ENCODE data around the gene CALML6. TPM values are rescaled to one million over a fixed set of nuclear protein-coding genes. Genes with fewer than 3 reads are reported as not detected.
"Not testable (repeated sequence)": the region's sequence is repeated elsewhere in the genome, so short reads cannot be mapped to it uniquely, and the experiment has no call there.

The CALML6 gene
- 108 TPM for total RNA-seq

DNA sequence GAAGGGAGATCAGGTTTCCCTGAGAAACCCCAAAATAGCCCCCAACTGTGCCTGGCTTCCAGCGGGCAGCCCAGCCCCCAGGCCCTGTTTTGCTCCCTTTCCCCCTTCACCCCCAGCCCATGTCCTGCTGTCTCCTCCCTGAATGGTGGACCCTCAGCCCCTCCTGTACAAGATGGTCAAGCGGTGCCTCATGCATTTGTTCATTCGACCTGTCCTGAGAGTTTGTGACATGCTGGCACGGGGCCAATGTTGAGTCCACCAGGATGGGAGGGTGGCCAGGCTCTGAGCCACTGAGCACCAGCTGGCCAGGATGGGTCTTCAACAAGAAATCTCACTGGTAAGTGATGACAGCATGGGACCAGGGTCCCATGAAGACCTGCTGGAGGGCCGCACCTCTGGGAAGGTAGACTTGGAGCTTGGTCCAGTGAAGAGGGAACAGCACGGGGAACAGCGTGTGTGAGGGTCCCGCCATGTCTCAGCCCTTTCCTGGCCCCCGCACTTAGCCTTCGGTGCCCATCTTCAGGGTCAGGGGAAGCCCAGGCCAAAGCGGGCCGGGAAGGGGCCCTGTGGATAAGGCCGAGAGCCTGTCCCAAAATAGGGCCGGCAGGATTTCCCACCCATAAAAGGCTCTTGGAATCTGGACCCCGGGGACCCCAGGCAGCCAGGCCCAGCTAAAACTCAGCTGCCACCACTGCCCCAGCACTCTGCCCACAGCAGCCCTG lies at the start of gene CALML6:
TSS of gene CALML6 (plus strand) at position 290 of the 722 bp plus-strand sequence. CDS start at position 311, 21 bp downstream.
- no peak for DNase-seq

DNA sequence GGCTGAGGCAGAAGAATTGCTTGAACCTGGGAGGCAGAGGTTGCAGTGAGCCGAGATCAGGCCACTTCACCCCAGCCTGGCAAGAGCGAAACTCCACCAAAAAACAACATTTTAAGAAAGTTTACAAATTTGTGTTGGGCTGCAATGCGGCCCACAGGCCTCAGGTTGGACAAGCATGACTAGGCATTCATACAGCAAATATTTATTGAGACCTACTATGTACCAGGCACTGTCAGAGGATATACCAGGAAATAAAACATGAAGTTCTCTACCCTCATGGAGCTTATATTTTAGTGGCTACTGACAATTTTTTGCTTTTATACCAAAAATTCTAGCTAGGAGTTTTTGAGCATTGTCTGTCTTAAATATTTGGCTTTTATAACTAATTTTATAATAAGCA lies 47.9 kb upstream of the CALML6 start:
- no peak for DNase-seq

DNA sequence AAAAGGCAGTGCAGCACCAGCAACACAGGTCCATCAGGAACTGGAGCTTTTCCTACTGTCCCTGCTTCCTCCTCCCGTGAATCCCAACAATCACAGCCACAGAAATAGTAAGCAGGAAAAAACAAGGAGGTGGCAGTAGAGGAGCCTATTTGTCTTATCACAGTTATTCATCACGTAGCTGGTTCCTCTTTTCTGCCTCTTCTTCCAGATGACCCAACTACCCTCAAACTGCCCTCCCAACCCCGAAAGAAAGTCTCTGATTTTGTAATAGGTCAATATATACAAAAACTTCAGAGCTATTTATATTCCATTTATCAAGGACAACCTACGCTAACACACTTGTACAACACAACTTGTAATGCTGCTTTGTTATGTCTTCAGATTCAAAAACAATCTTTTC lies 45.6 kb upstream of the CALML6 start:
- DNase-seq = no peak

- DNase-seq = no peak
Observed at GRCh38 chr1:1872329-1872994, 42.6 kb upstream of the CALML6 start.

DNA sequence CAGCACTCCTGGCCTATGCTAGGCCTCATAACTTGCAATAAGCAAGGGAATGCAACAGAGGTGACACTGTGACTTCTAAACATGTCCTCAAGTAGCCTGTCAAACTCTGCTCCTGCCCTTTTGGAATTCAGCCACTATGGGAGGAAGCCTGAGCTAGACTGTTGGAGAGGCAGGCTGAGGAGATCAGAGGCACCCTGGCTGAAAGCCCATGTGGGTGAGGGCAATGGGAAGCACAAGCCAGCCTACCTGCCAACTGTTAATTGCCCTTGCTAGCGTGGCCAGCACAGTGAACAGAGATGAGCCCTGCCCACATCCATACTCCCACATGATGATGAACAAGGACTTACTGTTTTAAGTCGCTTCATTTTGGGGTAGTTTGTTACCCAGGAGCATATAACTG lies 41.9 kb upstream of the CALML6 start:
- DNase-seq = no peak

- no peak for DNase-seq
Observed at GRCh38 chr1:1874901-1875300, 40.2 kb upstream of the CALML6 start.

GRCh38 chr1:1875932-1876331 lies 39.1 kb upstream of the CALML6 start:
- DNase-seq = no peak

- DNase-seq = no peak
Observed at GRCh38 chr1:1876335-1876930, 38.6 kb upstream of the CALML6 start.

DNA sequence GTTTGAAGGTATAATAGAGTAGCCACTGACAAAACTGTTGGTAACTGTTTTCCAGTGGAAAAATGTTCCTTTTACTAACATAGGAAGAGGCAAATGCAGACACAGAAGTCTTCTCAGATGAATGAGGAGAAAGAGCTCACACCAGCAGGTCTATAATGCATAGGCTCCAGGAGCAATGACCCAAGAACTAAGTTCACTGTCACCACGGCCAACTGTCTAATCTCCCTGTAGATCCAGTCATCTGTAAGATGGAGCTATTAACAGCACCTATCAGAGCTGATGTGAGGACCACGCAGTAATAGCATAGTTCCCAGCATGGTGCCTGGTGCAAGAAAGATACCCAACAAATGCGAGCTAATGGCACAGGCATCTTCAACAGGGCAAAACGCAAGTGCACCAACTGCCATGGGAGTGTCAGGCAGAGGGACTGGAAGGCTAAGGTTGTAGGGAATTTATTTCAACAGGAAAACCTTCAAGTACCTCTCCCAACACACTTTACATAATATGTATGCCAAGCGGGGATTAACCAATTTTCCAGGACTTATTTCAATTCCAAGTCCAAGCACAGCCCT lies 37.1 kb upstream of the CALML6 start:
- no peak for DNase-seq

- no peak for DNase-seq
Observed at GRCh38 chr1:1879942-1880341, 35.1 kb upstream of the CALML6 start.

DNA sequence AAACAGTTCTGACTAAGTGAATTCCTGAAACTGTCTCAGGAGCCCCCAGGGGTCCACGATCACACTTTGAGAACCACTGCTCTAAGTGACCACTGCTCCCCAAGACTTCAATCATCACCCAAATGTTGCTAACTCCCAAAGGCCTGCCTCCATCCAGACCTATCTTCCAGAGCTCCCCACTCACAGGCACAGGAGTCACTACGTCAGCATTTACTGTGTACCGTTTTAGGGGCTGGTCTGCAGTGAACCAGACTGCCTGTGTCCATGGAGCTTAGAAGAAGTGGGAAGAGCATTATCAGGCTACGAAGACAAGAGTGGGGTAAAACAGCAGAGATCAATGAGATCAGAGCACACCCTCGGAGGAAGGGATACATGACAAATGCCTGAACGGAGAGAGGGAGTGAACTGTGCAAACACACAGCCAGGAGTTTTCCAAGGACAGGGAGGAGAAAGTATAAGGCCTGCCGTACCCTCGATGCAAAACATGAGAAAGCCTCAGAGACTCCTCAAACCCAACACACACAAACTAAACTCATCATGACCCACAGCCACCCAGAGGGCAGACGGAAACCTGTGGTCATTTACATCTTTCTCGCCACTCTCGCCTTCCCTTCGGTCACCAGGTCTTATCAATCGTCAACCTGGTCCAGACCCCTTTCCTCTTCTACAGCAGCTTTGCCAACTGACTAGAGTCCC lies 34.3 kb upstream of the CALML6 start:
- no peak for DNase-seq

DNA sequence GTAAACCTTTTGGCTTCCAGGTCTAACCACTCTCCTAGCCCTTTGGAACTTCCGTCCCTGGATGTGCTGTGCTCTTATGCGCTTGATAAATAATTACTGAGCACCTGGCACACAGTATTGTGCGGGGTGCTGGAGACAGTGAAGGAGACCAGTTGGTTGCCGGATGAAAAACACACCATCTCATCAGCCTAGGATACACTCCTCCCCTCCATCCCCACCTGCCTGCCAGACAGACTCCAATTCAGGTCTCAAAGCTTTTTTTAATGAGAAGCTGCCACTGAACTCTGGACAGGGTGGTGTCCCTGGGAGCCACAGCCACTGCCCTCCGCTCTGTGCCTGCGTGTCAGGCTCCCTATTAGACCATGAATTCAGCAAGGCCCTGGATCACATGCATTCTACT lies 33.3 kb upstream of the CALML6 start:
- no peak for DNase-seq

DNA sequence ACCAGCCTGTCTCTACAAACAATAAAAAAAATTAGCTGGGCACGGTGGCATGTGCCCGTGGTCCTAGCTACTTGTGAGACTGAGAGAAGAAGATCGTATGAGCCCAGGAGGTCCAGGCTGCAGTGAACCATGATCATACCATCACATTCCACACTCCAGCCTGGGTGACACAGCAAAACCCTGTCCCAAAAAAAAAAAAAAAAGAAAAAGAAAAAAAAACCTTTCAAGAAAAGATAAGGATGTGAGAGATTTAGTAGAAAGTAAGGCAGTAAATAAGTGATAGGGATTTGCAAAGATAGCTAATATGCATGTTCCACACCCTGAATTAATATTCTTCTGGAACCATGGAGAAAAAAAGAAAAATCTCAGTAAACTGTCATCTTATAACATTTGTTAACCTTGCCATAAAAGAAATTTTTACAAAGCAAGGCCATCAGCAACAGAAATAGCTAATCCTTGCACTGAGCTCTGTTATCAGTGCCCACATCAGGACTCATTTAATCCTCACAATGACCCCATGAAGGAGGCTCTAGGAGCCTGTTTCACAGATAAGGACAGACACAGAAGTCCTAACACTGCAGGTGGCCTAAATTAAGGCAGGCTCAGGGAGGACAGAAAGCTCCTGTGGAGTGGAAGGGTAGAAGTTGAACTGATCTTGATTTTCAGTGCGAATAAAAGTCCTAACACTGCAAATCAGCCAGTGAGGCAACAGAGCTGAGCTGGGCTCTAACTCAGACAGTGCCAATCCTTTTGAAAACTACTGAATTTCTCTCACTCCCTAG lies 31.8 kb upstream of the CALML6 start:
- DNase-seq = no peak

DNA sequence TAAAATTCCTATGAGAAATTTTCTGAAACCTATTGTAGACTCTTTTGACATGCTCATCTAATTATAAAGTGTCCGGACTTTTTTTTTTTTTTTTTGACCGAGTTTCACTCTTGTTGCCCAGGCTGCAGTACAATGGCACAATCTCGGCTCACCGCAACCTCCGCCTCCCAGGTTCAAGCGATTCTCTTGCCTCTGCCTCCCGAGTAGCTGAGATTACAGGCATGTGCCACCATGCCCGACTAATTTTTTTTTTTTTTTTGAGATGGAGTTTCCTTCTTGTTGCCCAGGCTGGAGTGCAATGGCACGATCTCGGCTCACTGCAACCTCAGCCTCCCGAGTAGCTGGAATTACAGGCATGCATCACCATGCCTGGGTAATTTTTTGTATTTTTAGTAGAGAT lies 31.2 kb upstream of the CALML6 start:
- not testable (repeated sequence) for DNase-seq

- no peak for DNase-seq
Observed at GRCh38 chr1:1889090-1889750, 25.8 kb upstream of the CALML6 start.

DNA sequence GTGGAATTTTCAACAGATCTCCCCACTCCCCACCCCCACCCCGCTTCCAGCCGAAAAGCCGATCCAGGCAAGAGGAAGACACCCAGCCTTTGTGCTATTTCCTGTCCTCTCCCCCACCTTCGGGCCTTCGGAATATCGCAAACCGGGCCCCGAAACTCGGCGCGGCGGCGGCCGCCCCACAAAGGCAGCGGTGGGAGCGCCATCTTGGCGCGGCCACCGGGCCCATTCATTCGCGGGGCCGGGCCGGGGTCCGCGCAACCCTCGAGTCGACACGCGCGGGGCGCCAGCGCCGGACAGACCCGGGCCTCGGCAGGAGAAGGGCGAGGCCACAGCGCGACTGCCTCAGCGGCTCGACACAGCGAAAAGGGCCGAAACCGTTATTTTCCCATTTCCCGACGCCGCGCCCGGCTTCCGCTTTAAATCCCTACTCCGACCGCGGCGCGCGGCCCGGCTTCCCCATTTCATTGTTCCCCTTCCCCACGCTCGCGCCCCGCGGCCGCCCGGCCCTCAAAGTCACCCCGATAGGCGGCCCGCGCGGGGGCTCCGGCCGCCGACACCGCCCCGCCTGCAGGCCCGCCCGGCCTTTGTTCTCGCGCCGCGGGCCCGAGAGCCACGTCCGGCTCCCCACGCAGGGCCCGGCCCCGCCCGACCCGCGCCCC lies 25.1 kb upstream of the CALML6 start:
- peak; percentile 46 for DNase-seq

GRCh38 chr1:1890506-1891348 lies 24.3 kb upstream of the CALML6 start, which contains the start of gene GNB1:
Gene GNB1 (minus strand): TSS chr1:1891087. CDS start chr1:1825453, 65,634 bp downstream.
- DNase-seq = peak; percentile 96

DNA sequence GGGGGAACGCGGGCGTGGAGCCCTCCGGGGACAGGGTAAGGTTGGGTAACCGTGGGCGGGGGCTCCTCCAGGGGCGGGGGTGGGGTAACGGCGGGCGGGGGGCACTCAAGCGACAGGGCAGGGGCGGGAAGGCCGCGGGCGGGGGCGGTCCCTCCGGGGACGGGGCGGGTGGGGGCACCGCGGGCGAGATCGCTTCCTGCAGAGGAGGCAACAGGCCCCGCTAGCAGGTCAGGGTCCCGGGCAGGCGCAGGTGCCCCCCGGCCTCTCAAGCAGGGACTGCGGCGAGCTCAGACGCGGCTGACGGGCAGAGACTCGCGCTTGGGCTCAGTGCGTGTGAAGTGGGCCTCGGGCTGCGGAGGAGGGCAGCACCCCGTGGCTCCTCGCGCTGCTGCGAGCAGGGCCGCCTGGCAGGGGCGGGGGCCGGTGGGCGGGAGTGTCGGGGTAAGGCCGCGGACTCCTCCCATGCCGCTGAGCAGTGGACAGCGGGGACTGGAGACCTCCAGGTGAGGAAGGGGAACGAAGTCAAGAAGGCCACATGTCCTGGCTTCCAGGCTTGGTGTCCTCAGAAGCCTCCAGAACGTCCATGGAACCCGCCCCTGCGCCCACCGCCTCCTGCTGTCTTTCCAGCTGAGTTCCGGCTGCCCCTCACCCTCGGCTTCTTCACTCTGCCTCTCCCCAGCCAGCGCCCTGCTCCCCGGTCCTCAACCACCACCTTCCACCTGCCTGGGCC lies 23.5 kb upstream of the CALML6 start:
- peak; percentile 80 for DNase-seq

Measured in tongue (tissue), 2 donors.